HG03565 (cell line): ENCODE measurements around the gene OTOP1.
A peak's percentile ranks its signal among the peaks of the same experiment; 100 is the strongest.
"Not testable (repeated sequence)": the region's sequence is repeated elsewhere in the genome, so short reads cannot be mapped to it uniquely, and the experiment has no call there.

Source experiments
- ATAC-seq: cut with Tn5 transposase; IDR thresholded peaks from one replicate; pipeline ENCODE4 v1.9.1; 2021; ENCODE audit warnings: mild to moderate bottlenecking, moderate library complexity; ENCODE audit not compliant: unreplicated experiment

OTOP1 gene

GRCh38 chr4:4226606-4227438 is at the start of gene OTOP1:
Gene OTOP1, minus strand, starts transcription at chr4:4226929. Its CDS starts 65 bp downstream, at chr4:4226864.
- ATAC-seq = no peak

DNA sequence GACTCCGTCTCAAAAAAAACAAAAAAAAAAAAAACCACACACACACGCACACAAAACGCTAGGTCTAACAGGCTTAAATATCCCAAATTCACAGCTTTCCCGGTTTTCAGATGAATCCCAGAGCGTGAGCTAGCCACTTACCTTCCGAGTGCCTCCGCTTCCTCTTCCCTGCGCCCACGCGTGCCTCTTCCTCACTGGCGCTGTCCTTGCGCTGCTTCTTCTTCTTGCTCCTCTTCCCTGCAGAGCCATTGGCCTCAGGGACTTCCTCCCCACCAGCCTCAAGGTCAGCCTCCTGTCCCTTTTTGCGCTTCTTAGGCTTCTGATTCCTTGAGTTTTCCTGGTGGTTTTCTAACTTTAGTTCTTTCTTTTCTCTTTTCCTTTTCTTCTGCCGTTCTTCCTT is 47.5 kb upstream of the OTOP1 start:
- ATAC-seq = no peak

GRCh38 chr4:4271912-4272311 is 45.2 kb upstream of the OTOP1 start:
- no peak for ATAC-seq

GRCh38 chr4:4270529-4270928 is 43.8 kb upstream of the OTOP1 start:
- ATAC-seq = no peak

- no peak for ATAC-seq
Measured at GRCh38 chr4:4269856-4270255, 43.1 kb upstream of the OTOP1 start.

DNA sequence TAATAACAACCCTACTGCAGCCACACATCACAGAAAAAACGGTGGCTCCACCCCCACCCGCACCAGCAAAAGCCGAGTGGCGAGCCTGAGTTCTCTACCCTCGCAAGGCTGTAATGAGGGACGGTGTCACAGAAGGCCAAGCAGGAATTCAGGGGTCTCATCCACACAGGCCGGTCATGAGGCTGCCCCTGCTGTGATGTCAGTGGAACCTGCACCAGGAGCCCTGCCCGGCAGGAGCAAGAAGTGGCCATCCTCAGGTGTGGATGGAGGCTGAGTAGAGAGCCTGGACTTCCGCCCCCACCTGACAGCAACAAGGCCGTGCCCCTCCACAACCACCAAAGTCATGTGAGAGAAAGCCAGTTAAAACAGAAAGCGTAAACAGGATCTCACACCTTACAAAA is 42.6 kb upstream of the OTOP1 start:
- ATAC-seq = no peak

GRCh38 chr4:4268776-4269175 is 42.0 kb upstream of the OTOP1 start:
- ATAC-seq = no peak

- ATAC-seq = no peak
Measured at GRCh38 chr4:4267981-4268380, 41.3 kb upstream of the OTOP1 start.

DNA sequence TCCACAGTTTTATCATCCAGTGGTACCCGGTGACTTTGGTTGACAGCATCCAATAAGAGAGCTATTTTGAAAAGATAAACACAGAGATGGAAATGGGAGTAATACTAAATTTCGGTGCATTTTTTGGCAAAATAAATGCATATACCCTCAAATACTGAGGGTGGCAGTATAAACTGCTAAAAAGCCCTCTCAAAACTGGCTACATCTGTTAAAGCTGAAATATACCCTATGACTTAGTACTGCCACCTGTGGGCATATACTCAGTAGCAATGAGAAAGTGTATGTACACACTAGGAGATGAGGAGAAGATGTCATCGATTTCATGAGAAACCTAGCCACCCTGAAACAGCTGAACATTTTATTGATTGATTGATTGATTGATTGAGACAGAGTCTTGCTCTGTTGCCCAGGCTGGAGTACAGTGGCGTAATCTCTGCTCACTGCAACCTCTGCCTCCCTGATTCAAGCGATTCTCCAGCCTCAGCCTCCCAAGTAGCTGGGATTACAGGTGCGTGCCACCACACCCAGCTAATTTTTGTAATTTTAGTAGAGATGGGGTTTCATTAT is 33.5 kb upstream of the OTOP1 start:
- no peak for ATAC-seq

GRCh38 chr4:4259484-4260100 is 32.9 kb upstream of the OTOP1 start:
- ATAC-seq = no peak

DNA sequence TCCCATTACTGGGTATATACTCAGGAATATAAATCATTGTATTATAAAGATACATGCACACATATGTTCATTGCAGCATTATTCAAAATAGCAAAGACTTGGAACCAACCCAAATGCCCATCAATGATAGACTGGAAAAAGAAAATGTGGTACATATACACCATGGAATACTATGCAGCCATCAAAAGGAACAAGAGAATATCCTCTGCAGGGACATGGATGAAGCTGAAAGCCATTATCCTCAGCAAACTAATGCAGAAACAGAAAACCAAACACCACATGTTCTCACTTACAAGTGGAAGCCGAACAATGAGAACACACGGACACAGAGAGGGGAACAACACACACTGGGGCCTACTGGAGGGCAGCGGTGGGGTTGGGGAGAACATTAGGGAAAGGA is 31.0 kb upstream of the OTOP1 start:
- ATAC-seq = not testable (repeated sequence)

DNA sequence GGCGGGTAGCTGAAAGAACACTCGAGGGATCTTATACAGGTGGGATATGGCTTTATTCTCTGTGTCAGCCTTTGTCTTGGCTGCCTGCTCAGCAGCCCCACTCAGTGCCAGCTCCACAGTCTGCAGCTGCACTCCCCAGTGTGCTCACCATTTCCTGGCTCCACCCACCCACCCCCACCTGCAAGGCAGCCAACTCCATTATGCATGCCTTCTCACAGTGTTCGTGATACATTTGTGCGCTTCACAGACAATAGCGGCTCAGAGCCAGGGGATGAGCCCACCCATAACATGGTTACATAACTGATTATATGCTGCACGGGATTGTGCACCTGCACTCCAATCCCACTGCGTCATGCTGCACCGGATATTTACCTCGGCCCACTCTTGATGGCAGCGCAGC is 30.1 kb upstream of the OTOP1 start:
- ATAC-seq = no peak

DNA sequence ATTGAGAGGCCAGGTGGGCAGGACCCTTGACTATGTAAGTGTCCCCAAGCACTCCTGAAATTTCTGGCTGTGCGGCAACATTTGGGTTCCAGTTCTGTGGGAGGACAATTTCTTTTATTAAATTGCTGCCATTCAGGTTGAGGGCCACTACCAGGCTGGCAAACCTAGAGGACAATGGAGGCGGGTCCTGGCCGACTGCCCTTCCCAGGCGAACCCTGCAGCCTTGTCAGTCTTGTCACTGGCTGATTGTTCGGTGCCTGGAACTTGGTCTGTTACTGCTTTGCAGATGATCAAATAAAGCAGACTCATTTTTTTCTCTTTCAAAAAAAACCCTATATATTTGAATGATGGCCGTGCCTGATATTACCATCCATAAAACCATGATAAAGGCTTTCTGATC is 27.9 kb upstream of the OTOP1 start:
- ATAC-seq = no peak

DNA sequence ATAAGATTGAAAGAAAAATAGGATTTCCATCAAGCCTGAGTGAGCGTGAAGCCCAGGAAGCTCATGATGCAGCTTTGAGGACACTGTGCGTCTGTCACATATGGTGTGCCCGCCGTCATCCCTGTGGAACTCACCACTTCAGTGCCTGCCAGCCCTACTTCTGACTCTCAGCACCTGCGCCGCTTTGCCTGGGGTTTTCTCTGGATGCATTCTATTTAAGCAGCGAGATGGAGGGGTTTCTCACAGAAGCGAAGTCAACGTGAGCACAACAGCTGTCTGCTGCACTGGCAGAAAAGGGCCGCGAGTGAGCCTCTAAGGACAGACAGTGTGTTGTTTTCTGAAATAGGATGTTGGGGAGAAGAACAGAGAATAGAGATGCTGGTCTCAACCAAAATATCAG is 27.5 kb upstream of the OTOP1 start:
- no peak for ATAC-seq

DNA sequence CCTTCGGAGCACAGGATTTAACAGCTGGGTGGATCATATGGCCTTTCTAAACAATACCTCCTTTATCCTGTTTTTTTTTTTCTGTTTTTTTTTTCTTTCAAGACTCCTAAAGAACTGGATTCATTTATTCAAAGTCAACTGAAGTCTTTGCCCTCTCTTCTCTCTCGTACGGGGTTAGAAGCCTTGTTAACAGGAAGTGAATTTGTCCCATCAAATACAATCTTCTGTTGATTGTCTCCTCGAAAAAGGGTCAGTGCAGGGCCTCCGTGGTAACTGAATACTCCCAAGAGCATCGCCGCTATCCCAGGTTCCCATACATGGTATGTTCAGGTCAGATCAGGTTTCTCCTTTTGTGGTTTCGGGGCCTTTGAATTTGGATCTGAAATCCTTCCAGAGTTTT is 23.1 kb upstream of the OTOP1 start:
- no peak for ATAC-seq

DNA sequence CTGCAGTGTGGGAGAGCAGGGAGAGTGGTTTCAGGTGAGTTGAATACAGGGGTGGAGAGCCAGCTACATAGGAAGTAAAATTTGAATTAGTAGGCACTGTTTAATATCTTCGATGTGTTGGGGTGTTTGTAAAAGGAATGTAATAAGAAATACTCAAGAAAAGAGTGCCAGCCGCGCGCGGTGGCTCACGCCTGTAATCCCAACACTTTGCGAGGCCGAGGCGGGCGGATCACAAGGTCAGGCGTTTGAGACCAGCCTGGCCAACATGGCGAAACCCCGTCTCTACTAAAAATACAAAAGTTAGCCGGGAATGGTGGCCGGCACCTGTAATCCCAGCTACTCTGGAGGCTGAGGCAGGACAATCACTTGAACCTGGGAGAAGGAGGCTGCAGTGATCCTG is 22.6 kb upstream of the OTOP1 start:
- not testable (repeated sequence) for ATAC-seq

DNA sequence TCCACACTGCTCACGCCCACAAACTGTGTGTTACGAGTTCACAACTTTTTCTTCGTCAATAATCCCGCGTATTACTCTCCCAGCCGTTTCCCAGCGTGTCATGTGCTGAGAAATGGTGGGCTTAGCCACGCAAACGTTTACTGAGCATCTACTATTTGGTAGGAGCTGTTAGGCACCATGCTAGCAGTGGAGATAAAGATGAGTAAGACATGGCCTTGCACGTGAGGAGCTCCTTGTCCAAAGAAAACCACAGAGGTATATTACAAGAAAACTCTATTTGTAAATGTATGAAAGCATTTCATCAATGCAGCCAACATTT is 22.1 kb upstream of the OTOP1 start:
- ATAC-seq = no peak

GRCh38 chr4:4248029-4248884 is 21.5 kb upstream of the OTOP1 start, which contains the start of gene TMEM128:
Gene TMEM128, minus strand, starts transcription at chr4:4248223. Its CDS starts 21 bp downstream, at chr4:4248202.
- peak; percentile 95 for ATAC-seq

GRCh38 chr4:4247696-4248028 is 20.9 kb upstream of the OTOP1 start:
- peak; percentile 3 for ATAC-seq

DNA sequence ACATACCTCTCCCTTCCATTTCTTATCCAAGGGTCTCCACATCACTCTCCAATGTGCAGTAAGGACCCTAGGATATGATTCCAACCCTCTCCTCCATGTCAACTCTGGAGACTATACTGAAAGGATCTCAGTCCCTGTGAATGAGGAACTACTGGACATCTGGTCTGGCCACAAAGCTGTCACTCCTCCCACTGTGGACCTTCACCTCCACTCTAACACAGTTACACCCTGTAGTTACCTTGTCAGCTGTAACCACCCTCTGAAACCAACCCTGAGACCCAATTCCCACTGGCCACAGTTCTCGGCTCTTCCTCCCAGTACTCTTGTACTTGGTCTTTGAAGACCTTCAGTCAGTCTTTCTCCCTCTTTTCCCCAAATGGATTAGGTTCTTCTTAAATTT is 18.4 kb upstream of the OTOP1 start:
- no peak for ATAC-seq

DNA sequence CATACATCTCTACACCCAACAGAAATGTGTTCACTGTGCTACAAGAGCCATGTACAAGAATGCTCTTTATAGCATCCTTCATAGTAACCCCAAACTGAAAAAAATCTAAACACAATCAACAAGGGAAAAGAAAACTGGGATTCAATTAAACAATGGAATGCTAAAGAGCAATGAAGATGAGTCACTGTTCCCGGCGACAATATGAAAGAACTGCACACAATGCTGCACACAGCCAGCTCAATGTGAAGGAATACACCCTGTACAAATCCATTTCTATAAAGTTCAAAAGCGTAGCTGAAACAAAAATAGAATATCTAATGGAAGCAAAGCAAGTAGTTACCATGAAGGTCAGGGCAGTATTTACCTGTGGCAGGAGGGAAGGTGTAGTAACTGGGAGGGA is 12.8 kb upstream of the OTOP1 start:
- not testable (repeated sequence) for ATAC-seq
